Aorta (tissue), 5 donors: ENCODE measurements around the gene SERPINB10. TPM values are rescaled to one million over a fixed set of nuclear protein-coding genes. Genes with fewer than 3 reads are reported as not detected.

ENCODE experiments used
- ATAC-seq: fragments of 200-7000 bp; cut with Tn5 transposase; one replicate; pipeline ENCODE4 v1.9.1; 2022; ENCODE audit warnings: moderate library complexity; ENCODE audit not compliant: low FRiP score
- DNase-seq, 2 donors: peaks; one replicate each; pipeline ENCODE4 v3.0.0-alpha.2; 2020
- H3K27ac ChIP-seq, 2 donors: one replicate each; pipeline ENCODE4 v1.5.1; 2013; ENCODE audit warnings: low read length in 2 of 2, mild to moderate bottlenecking in 2 of 2, moderate library complexity in 2 of 2, control low read depth in 1 of 2, inconsistent platforms in 1 of 2, low read depth in 1 of 2
- H3K27me3 ChIP-seq, 2 donors: one replicate each; pipeline ENCODE4 v1.6.1; 2013; ENCODE audit warnings: control low read depth in 1 of 2, low read length in 1 of 2, mild to moderate bottlenecking in 1 of 2, moderate library complexity in 1 of 2; ENCODE audit not compliant: insufficient read depth in 2 of 2, control insufficient read depth in 1 of 2
- H3K36me3 ChIP-seq, 2 donors: one replicate each; pipeline ENCODE4 v1.6.1; 2013; ENCODE audit warnings: control low read depth in 1 of 2, low read length in 1 of 2, mild to moderate bottlenecking in 1 of 2; ENCODE audit not compliant: insufficient read depth in 2 of 2, control insufficient read depth in 1 of 2
- H3K4me1 ChIP-seq, 2 donors: one replicate each; pipeline ENCODE4 v1.6.1; 2013; ENCODE audit warnings: low read length in 2 of 2, control low read depth in 1 of 2, mild to moderate bottlenecking in 1 of 2, moderate library complexity in 1 of 2; ENCODE audit not compliant: insufficient read depth in 2 of 2, control insufficient read depth in 1 of 2
- H3K4me3 ChIP-seq, 2 donors: one replicate each; pipeline ENCODE4 v1.5.1; 2013; ENCODE audit warnings: low read length in 2 of 2, control low read depth in 1 of 2, mild to moderate bottlenecking in 1 of 2
- H3K9me3 ChIP-seq: one replicate; pipeline ENCODE4 v1.6.1; 2013; ENCODE audit warnings: mild to moderate bottlenecking, low read length; ENCODE audit not compliant: control insufficient read depth
- WGBS, 2 donors: extraction: QIAGEN DNeasy Blood & Tissue Kit; methylation state at CpG; one replicate each; pipeline ENCODE4 v1.1.7; 2013; 5-methylcytosine and 5-hydroxymethylcytosine counted together
- intact Hi-C, 2 donors: fragments of 100-400 bp; cut with DNase I; formaldehyde crosslinking; loops; one replicate each; pipeline versions ENCODE4 v1.14.2 to v1.15.0; 2022
- polyA plus RNA-seq, 2 donors: library from polyadenylated mRNA; stranded (reverse); fragments of 200-250 nt; gene quantifications; one replicate each; pipeline ENCODE4 v1.2.3, GENCODE V29; 2013
- total RNA-seq, 2 donors: library from RNA; stranded (reverse); fragmentation: NEBNext Ultra II Directional; extraction: Animal tissue kit (Norgen Biotek cat#: 25700); gene quantifications; one replicate each; pipeline ENCODE4 v1.2.1, GENCODE V29; 2021
- donor health status: healthy with polysubstance abuse.
- donor health status: Bipolar disorder and iron deficiency.
- donor health status: DM: no; HTN: no; CAD: no.
- donor health status: DM: no; HTN: no; CAD: no.
- donor health status: DM: yes; HTN: yes; CAD: no.

SERPINB10 gene
- total and polyA plus RNA-seq, 4 donors, result not detected

- H3K27me3 ChIP-seq, result no peaks in the 10 kb centered on the region
- H3K4me1 ChIP-seq, result no peaks in the 10 kb centered on the region
- no peaks in the 10 kb centered on the region for H3K9me3 ChIP-seq
- no peaks in the 10 kb centered on the region for H3K36me3 ChIP-seq
- ATAC-seq (peak; percentile 64), DNase-seq (peak; percentile 67 to 87)
- H3K4me3 ChIP-seq, result peak within 1 kb of the TSS in 1 of 2 donors; percentile 16
- 3 to 5% methylated on average over 35 of the region's 35 CpGs for WGBS, 2 donors
- H3K27ac ChIP-seq, result no peak within 1 kb of the TSS
- intact Hi-C loops, result no loop called here
Measured at GRCh38 chr18:63949068-63949737, 41.4 kb downstream of the SERPINB10 start, which contains the start of gene HMSD. Gene HMSD (plus strand): TSS chr18:63949301. CDS start chr18:63953456, 4,155 bp downstream.

- intact Hi-C loops, result no loop called here
- Histone ChIP-seq H3K27ac (no peak overlapping the region), H3K27me3 (no peaks in the 10 kb centered on the region), H3K9me3 (no peaks in the 10 kb centered on the region), H3K4me1 (no peaks in the 10 kb centered on the region), H3K36me3 (no peaks in the 10 kb centered on the region), H3K4me3 (no peak overlapping the region)
- 81 to 88% methylated on average over 4 of the region's 4 CpGs for WGBS, 2 donors
- ATAC-seq, result no peak
- no peak for DNase-seq
Measured at GRCh38 chr18:63951302-63951705, 43.5 kb downstream of the SERPINB10 start.

GRCh38 chr18:63953811-63954210 lies 46.1 kb downstream of the SERPINB10 start:
- Histone ChIP-seq H3K4me3 (no peak overlapping the region), H3K9me3 (no peaks in the 10 kb centered on the region), H3K27ac (no peak overlapping the region), H3K4me1 (no peaks in the 10 kb centered on the region), H3K27me3 (no peaks in the 10 kb centered on the region), H3K36me3 (no peaks in the 10 kb centered on the region)
- DNase-seq (peak in 1 of 2 donors; percentile 29), ATAC-seq (no peak)
- WGBS, 2 donors, result 42 to 48% methylated on average over 5 of the region's 5 CpGs
- intact Hi-C loops, result no loop called here

GRCh38 chr18:63956755-63957154 lies 49.0 kb downstream of the SERPINB10 start:
- 67 to 72% methylated on average over 4 of the region's 4 CpGs for WGBS, 2 donors
- Histone ChIP-seq H3K27ac (no peak overlapping the region), H3K27me3 (no peaks in the 10 kb centered on the region), H3K9me3 (no peaks in the 10 kb centered on the region), H3K36me3 (no peaks in the 10 kb centered on the region), H3K4me3 (no peak overlapping the region), H3K4me1 (no peaks in the 10 kb centered on the region)
- intact Hi-C loops, result no loop called here
- no peak for DNase-seq
- ATAC-seq, result no peak

- DNase-seq (no peak), ATAC-seq (no peak)
- Histone ChIP-seq H3K4me1 (no peaks in the 10 kb centered on the region), H3K27me3 (no peaks in the 10 kb centered on the region), H3K27ac (no peak overlapping the region), H3K9me3 (no peaks in the 10 kb centered on the region), H3K36me3 (no peaks in the 10 kb centered on the region), H3K4me3 (no peak overlapping the region)
- intact Hi-C loops, result loop anchor here in 1 of 2 donors (5.0 kb wide), 1 partner anchor 36 kb away; no protein-coding TSS in a partner anchor
- 79 to 82% methylated on average over 1 of the region's 1 CpG for WGBS, 2 donors
Measured at GRCh38 chr18:63960891-63961290, 53.1 kb downstream of the SERPINB10 start.

- no peaks in the 10 kb centered on the region for H3K9me3 ChIP-seq
- H3K36me3 ChIP-seq, result no peaks in the 10 kb centered on the region
- no peaks in the 10 kb centered on the region for H3K27me3 ChIP-seq
- intact Hi-C loops, result loop anchor here in 1 of 2 donors (5.0 kb wide), 1 partner anchor 36 kb away; no protein-coding TSS in a partner anchor
- DNase-seq (no peak), ATAC-seq (no peak)
- H3K4me3 ChIP-seq, result no peak overlapping the region
- H3K4me1 ChIP-seq, result no peaks in the 10 kb centered on the region
- 70 to 71% methylated on average over 5 of the region's 5 CpGs for WGBS, 2 donors
- no peak overlapping the region for H3K27ac ChIP-seq
Measured at GRCh38 chr18:63961435-63961980, 53.8 kb downstream of the SERPINB10 start.

GRCh38 chr18:63962137-63962536 lies 54.4 kb downstream of the SERPINB10 start:
- no peaks in the 10 kb centered on the region for H3K36me3 ChIP-seq
- 53 to 69% methylated on average over 1 of the region's 1 CpG for WGBS, 2 donors
- no peak overlapping the region for H3K27ac ChIP-seq
- H3K27me3 ChIP-seq, result no peaks in the 10 kb centered on the region
- no peaks in the 10 kb centered on the region for H3K4me1 ChIP-seq
- H3K9me3 ChIP-seq, result no peaks in the 10 kb centered on the region
- no peak for DNase-seq
- H3K4me3 ChIP-seq, result no peak overlapping the region
- no peak for ATAC-seq
- intact Hi-C loops, result loop anchor here in 1 of 2 donors (5.0 kb wide), 1 partner anchor 35 kb away; no protein-coding TSS in a partner anchor

GRCh38 chr18:63963615-63964256 lies 56.0 kb downstream of the SERPINB10 start:
- ATAC-seq, result peak; percentile 76
- no peaks in the 10 kb centered on the region for H3K27me3 ChIP-seq
- H3K9me3 ChIP-seq, result no peaks in the 10 kb centered on the region
- no peaks in the 10 kb centered on the region for H3K36me3 ChIP-seq
- no peaks in the 10 kb centered on the region for H3K4me1 ChIP-seq
- intact Hi-C loops, result loop anchor here in 1 of 2 donors (2.0 to 5.0 kb wide), 2 partner anchors 15 to 34 kb away; no protein-coding TSS in a partner anchor
- no peak for DNase-seq
- no peak overlapping the region for H3K27ac ChIP-seq
- WGBS, 2 donors, result 29 to 37% methylated on average over 1 of the region's 1 CpG
- no peak overlapping the region for H3K4me3 ChIP-seq
